ENCODE measurements around the gene YBX3.
"Not testable (repeated sequence)": the region's sequence is repeated elsewhere in the genome, so short reads cannot be mapped to it uniquely, and the experiment has no call there.

YBX3 gene

GRCh38 chr12:10722905-10723746 lies at the start of gene YBX3:
YBX3 (minus strand) TSS chr12:10723323; CDS start chr12:10723111, 212 bp downstream.
- ATAC-seq (ENCODE audit: low read depth) (peak; percentile 11), DNase-seq (ENCODE audit: low spot score in 2 of 2) (peak; percentile 9 to 26)
- no peaks in the 10 kb centered on the region for H3K9me3 Mint-ChIP-seq
- peak within 1 kb of the TSS; percentile 75 for H3K27ac Mint-ChIP-seq
- no peaks in the 10 kb centered on the region for H3K36me3 Mint-ChIP-seq
- peaks cover 9% of the 10 kb centered on the region for H3K27me3 Mint-ChIP-seq
- peak within 1 kb of the TSS; percentile 87 for H3K4me3 Mint-ChIP-seq
- H3K4me1 Mint-ChIP-seq: peaks cover 10% of the 10 kb centered on the region

GRCh38 chr12:10771132-10771733 lies 48.1 kb upstream of the YBX3 start:
- H3K27ac Mint-ChIP-seq: no peak overlapping the region
- no peak overlapping the region for H3K4me3 Mint-ChIP-seq
- DNase-seq (ENCODE audit: low spot score in 2 of 2) (peak in 1 of 2 donors; percentile 26), ATAC-seq (ENCODE audit: low read depth) (peak; percentile 48)
- no peaks in the 10 kb centered on the region for H3K36me3 Mint-ChIP-seq
- no peaks in the 10 kb centered on the region for H3K9me3 Mint-ChIP-seq
- peaks cover 15% of the 10 kb centered on the region for H3K27me3 Mint-ChIP-seq
- no peaks in the 10 kb centered on the region for H3K4me1 Mint-ChIP-seq

- Mint-ChIP-seq H3K27me3 (peaks cover 9% of the 10 kb centered on the region), H3K27ac (no peak overlapping the region), H3K4me3 (no peak overlapping the region), H3K9me3 (peaks cover 11% of the 10 kb centered on the region), H3K36me3 (peaks cover 8% of the 10 kb centered on the region), H3K4me1 (no peaks in the 10 kb centered on the region)
- no peak for ATAC-seq (ENCODE audit: low read depth)
- no peak for DNase-seq (ENCODE audit: low spot score in 2 of 2)
Measured at GRCh38 chr12:10759657-10760056, 36.5 kb upstream of the YBX3 start.

GRCh38 chr12:10756194-10756593 lies 33.1 kb upstream of the YBX3 start:
- H3K4me3 Mint-ChIP-seq: no peak overlapping the region
- H3K9me3 Mint-ChIP-seq: peaks cover 11% of the 10 kb centered on the region
- ATAC-seq (ENCODE audit: low read depth): no peak
- peaks cover 8% of the 10 kb centered on the region for H3K36me3 Mint-ChIP-seq
- peaks cover 2% of the 10 kb centered on the region for H3K4me1 Mint-ChIP-seq
- H3K27me3 Mint-ChIP-seq: peaks cover 16% of the 10 kb centered on the region
- DNase-seq (ENCODE audit: low spot score in 2 of 2): no peak
- H3K27ac Mint-ChIP-seq: no peak overlapping the region

GRCh38 chr12:10753059-10753458 lies 29.9 kb upstream of the YBX3 start:
- Mint-ChIP-seq H3K27ac (no peak overlapping the region), H3K27me3 (peaks cover 21% of the 10 kb centered on the region), H3K4me3 (no peak overlapping the region), H3K36me3 (peaks cover 8% of the 10 kb centered on the region), H3K4me1 (peaks cover 7% of the 10 kb centered on the region), H3K9me3 (peaks cover 11% of the 10 kb centered on the region)
- ATAC-seq (ENCODE audit: low read depth) (no peak), DNase-seq (ENCODE audit: low spot score in 2 of 2) (no peak)

GRCh38 chr12:10750385-10750727 lies 27.2 kb upstream of the YBX3 start:
- Mint-ChIP-seq H3K4me3 (no peak overlapping the region), H3K4me1 (peaks cover 7% of the 10 kb centered on the region), H3K27ac (no peak overlapping the region), H3K9me3 (no peaks in the 10 kb centered on the region), H3K36me3 (no peaks in the 10 kb centered on the region), H3K27me3 (peaks cover 13% of the 10 kb centered on the region)
- ATAC-seq (ENCODE audit: low read depth): no peak
- no peak for DNase-seq (ENCODE audit: low spot score in 2 of 2)

- Mint-ChIP-seq H3K4me3 (peak overlapping the region; percentile 54), H3K27ac (no peak overlapping the region), H3K4me1 (peaks cover 7% of the 10 kb centered on the region)
Measured at GRCh38 chr12:10749700-10750384, 26.7 kb upstream of the YBX3 start.

GRCh38 chr12:10747730-10748129 lies 24.6 kb upstream of the YBX3 start:
- Mint-ChIP-seq H3K4me1 (peaks cover 5% of the 10 kb centered on the region), H3K27me3 (peaks cover 9% of the 10 kb centered on the region), H3K9me3 (no peaks in the 10 kb centered on the region), H3K4me3 (no peak overlapping the region), H3K27ac (no peak overlapping the region), H3K36me3 (no peaks in the 10 kb centered on the region)
- no peak for ATAC-seq (ENCODE audit: low read depth)
- no peak for DNase-seq (ENCODE audit: low spot score in 2 of 2)

More at GRCh38 chr12:10749700-10750384, 26.7 kb upstream of the YBX3 start:
- H3K36me3 Mint-ChIP-seq: no peaks in the 10 kb centered on the region
- DNase-seq (ENCODE audit: low spot score in 2 of 2) (peak; percentile 49 to 60), ATAC-seq (ENCODE audit: low read depth) (peak; percentile 86)
- H3K9me3 Mint-ChIP-seq: no peaks in the 10 kb centered on the region
- H3K27me3 Mint-ChIP-seq: peaks cover 13% of the 10 kb centered on the region

- not testable (repeated sequence) for ATAC-seq (ENCODE audit: low read depth); H3K4me1 Mint-ChIP-seq; H3K36me3 Mint-ChIP-seq; H3K9me3 Mint-ChIP-seq; H3K4me3 Mint-ChIP-seq; H3K27me3 Mint-ChIP-seq; DNase-seq (ENCODE audit: low spot score in 2 of 2); H3K27ac Mint-ChIP-seq
Measured at GRCh38 chr12:10743420-10743819, 20.3 kb upstream of the YBX3 start.

- Mint-ChIP-seq H3K4me3 (no peak overlapping the region), H3K27ac (no peak overlapping the region), H3K4me1 (no peaks in the 10 kb centered on the region), H3K27me3 (no peaks in the 10 kb centered on the region), H3K36me3 (no peaks in the 10 kb centered on the region), H3K9me3 (no peaks in the 10 kb centered on the region)
- DNase-seq (ENCODE audit: low spot score in 2 of 2): no peak
- no peak for ATAC-seq (ENCODE audit: low read depth)
Measured at GRCh38 chr12:10741845-10742244, 18.7 kb upstream of the YBX3 start.

GRCh38 chr12:10740182-10740581 lies 17.1 kb upstream of the YBX3 start:
- H3K27me3 Mint-ChIP-seq: no peaks in the 10 kb centered on the region
- no peak overlapping the region for H3K27ac Mint-ChIP-seq
- no peak overlapping the region for H3K4me3 Mint-ChIP-seq
- H3K9me3 Mint-ChIP-seq: no peaks in the 10 kb centered on the region
- DNase-seq (ENCODE audit: low spot score in 2 of 2) (no peak), ATAC-seq (ENCODE audit: low read depth) (no peak)
- H3K36me3 Mint-ChIP-seq: no peaks in the 10 kb centered on the region
- no peaks in the 10 kb centered on the region for H3K4me1 Mint-ChIP-seq

GRCh38 chr12:10739157-10740118 lies 16.3 kb upstream of the YBX3 start:
- Mint-ChIP-seq H3K27ac (no peak overlapping the region), H3K9me3 (no peaks in the 10 kb centered on the region), H3K4me1 (no peaks in the 10 kb centered on the region), H3K4me3 (no peak overlapping the region), H3K36me3 (no peaks in the 10 kb centered on the region), H3K27me3 (no peaks in the 10 kb centered on the region)
- ATAC-seq (ENCODE audit: low read depth) (no peak), DNase-seq (ENCODE audit: low spot score in 2 of 2) (no peak)

GRCh38 chr12:10737249-10737648 lies 14.1 kb upstream of the YBX3 start:
- no peaks in the 10 kb centered on the region for H3K4me1 Mint-ChIP-seq
- ATAC-seq (ENCODE audit: low read depth) (no peak), DNase-seq (ENCODE audit: low spot score in 2 of 2) (no peak)
- H3K27me3 Mint-ChIP-seq: peaks cover 2% of the 10 kb centered on the region
- H3K36me3 Mint-ChIP-seq: no peaks in the 10 kb centered on the region
- no peaks in the 10 kb centered on the region for H3K9me3 Mint-ChIP-seq
- no peak overlapping the region for H3K27ac Mint-ChIP-seq
- H3K4me3 Mint-ChIP-seq: no peak overlapping the region
